ENCODE measurements around the gene OR11L1.

OR11L1 gene

DNA sequence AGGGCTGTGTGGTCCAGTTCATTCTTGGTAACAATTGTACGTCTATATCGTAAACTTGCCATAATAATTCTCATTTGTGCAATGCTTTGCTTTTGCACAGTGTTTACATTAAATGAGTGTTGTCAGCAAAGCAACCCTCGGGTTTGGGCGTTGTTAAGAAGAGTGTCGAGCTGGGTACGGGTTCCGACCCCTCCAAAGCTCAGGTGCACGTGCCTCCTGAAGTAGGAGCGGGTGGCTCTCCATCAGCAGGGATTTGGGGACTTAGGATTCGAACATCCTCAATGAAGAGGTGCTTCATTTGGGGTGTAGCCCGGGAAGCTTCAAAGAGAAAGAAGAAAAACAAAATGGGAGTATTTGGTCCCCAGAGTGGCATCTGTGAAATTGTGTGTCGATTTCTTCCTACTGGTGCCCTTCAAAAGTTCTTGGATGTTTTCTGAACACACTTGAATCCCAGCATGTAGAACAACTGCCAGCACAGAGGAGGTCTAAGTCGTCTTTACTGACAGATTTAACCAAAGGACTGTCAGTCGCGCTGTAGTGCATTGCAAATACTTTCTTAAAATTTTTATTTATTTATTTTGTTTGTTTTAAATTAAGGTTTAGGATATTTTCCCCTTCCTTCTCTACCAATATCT is 16.4 kb upstream of the OR11L1 start:
- CTCF ChIA-PET, result no interaction called here
- TF ChIP-seq, protein P1, sequence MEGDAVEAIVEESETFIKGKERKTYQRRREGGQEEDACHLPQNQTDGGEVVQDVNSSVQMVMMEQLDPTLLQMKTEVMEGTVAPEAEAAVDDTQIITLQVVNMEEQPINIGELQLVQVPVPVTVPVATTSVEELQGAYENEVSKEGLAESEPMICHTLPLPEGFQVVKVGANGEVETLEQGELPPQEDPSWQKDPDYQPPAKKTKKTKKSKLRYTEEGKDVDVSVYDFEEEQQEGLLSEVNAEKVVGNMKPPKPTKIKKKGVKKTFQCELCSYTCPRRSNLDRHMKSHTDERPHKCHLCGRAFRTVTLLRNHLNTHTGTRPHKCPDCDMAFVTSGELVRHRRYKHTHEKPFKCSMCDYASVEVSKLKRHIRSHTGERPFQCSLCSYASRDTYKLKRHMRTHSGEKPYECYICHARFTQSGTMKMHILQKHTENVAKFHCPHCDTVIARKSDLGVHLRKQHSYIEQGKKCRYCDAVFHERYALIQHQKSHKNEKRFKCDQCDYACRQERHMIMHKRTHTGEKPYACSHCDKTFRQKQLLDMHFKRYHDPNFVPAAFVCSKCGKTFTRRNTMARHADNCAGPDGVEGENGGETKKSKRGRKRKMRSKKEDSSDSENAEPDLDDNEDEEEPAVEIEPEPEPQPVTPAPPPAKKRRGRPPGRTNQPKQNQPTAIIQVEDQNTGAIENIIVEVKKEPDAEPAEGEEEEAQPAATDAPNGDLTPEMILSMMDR (IDR thresholded peaks at IDR 0.05; ENCODE audit: insufficient read depth, low read length, missing control alignments), result no peak
- H3K4me3 ChIP-seq (ENCODE audit: low read depth, low read length), result no peak overlapping the region
- no peak for DNase-seq (ENCODE audit: low read depth, low spot score)
- POLR2A ChIA-PET, result no interaction called here

- ChIA-PET POLR2A (no interaction called here), CTCF (no interaction called here)
- H3K4me3 ChIP-seq (ENCODE audit: low read depth, low read length), result no peak within 1 kb of the TSS
These were observed 15.6 kb upstream of the OR11L1 start, which contains the start of gene TRIM58 for GRCh38 chr1:247857069-247857984. TRIM58 (plus strand) TSS chr1:247857187; CDS start chr1:247857247, 60 bp downstream.

GRCh38 chr1:247855911-247856310 is 14.2 kb upstream of the OR11L1 start:
- TF ChIP-seq, protein P1 (IDR thresholded peaks at IDR 0.05; ENCODE audit: insufficient read depth, low read length, missing control alignments), result no peak
- CTCF ChIA-PET, result no interaction called here
- POLR2A ChIA-PET, result no interaction called here
- DNase-seq (ENCODE audit: low read depth, low spot score), result no peak
- no peak overlapping the region for H3K4me3 ChIP-seq (ENCODE audit: low read depth, low read length)

More at GRCh38 chr1:247857069-247857984, 15.6 kb upstream of the OR11L1 start, which contains the start of gene TRIM58:
- DNase-seq (ENCODE audit: low read depth, low spot score), result no peak
- TF ChIP-seq, protein P1 (IDR thresholded peaks at IDR 0.05; ENCODE audit: insufficient read depth, low read length, missing control alignments), result no peak

DNA sequence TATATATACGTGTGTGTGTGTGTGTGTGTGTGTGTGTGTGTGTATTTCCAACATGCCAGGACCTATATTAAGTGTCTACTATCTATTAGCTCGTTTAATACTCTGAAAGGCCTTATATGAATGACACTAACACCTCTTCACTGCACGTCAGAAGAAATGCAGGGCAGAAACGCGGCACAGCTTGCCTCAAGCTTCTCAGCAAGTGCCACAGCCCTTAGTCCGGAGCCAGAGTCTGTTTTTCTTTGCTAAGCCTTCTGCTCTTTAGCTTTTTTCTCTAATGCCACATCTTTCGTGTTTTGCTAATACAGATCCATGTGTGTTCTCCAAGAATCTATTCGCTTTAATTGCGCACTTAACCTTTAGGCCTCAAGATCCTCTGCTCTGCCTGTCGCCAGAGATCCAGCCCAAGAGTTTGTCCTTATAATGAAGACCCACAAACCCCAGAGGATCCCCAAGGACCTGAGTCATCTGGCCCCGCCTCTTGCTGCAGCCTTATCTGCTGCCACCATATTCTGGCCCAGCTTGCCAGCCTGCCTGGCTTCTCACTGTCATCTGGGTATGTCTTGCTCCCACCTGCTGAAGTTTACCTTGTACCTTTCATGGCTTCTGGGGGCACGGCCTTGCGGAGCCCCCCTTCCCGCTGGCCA is 13.3 kb upstream of the OR11L1 start:
- POLR2A ChIA-PET, result no interaction called here
- TF ChIP-seq, protein P1 (IDR thresholded peaks at IDR 0.05; ENCODE audit: insufficient read depth, low read length, missing control alignments), result no peak
- DNase-seq (ENCODE audit: low read depth, low spot score), result no peak
- H3K4me3 ChIP-seq (ENCODE audit: low read depth, low read length), result no peak overlapping the region
- CTCF ChIA-PET, result no interaction called here

- H3K4me3 ChIP-seq (ENCODE audit: low read depth, low read length), result no peak overlapping the region
- POLR2A ChIA-PET, result no interaction called here
- DNase-seq (ENCODE audit: low read depth, low spot score), result no peak
- CTCF ChIA-PET, result no interaction called here
- TF ChIP-seq, protein P1 (IDR thresholded peaks at IDR 0.05; ENCODE audit: insufficient read depth, low read length, missing control alignments), result no peak
These were observed 7.9 kb upstream of the OR11L1 start for GRCh38 chr1:247849616-247850015.

- no peak overlapping the region for H3K4me3 ChIP-seq (ENCODE audit: low read depth, low read length)
- ChIA-PET CTCF (no interaction called here), POLR2A (no interaction called here)
- no peak for DNase-seq (ENCODE audit: low read depth, low spot score)
- TF ChIP-seq, protein P1 (IDR thresholded peaks at IDR 0.05; ENCODE audit: insufficient read depth, low read length, missing control alignments), result no peak
These were observed 6.7 kb upstream of the OR11L1 start for GRCh38 chr1:247848346-247848745.

All from AG04449 (cell line).